ENCODE data around the gene ELFN2.

ELFN2 gene

GRCh38 chr22:37377927-37378326 is 49.4 kb downstream of the ELFN2 start:
- no peak for DNase-seq (ENCODE audit: low read depth)
- TF ChIP-seq, protein P1, sequence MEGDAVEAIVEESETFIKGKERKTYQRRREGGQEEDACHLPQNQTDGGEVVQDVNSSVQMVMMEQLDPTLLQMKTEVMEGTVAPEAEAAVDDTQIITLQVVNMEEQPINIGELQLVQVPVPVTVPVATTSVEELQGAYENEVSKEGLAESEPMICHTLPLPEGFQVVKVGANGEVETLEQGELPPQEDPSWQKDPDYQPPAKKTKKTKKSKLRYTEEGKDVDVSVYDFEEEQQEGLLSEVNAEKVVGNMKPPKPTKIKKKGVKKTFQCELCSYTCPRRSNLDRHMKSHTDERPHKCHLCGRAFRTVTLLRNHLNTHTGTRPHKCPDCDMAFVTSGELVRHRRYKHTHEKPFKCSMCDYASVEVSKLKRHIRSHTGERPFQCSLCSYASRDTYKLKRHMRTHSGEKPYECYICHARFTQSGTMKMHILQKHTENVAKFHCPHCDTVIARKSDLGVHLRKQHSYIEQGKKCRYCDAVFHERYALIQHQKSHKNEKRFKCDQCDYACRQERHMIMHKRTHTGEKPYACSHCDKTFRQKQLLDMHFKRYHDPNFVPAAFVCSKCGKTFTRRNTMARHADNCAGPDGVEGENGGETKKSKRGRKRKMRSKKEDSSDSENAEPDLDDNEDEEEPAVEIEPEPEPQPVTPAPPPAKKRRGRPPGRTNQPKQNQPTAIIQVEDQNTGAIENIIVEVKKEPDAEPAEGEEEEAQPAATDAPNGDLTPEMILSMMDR (conservative IDR thresholded peaks at IDR 0.05; ENCODE audit: low read depth, low read length), result no peak
- H3K4me3 ChIP-seq (ENCODE audit: low read depth, low read length), result no peak overlapping the region

- TF ChIP-seq, protein P1 (conservative IDR thresholded peaks at IDR 0.05; ENCODE audit: low read depth, low read length), result no peak
- H3K4me3 ChIP-seq (ENCODE audit: low read depth, low read length), result no peak overlapping the region
- no peak for DNase-seq (ENCODE audit: low read depth)
Measured at GRCh38 chr22:37377138-37377537, 50.1 kb downstream of the ELFN2 start.

DNA sequence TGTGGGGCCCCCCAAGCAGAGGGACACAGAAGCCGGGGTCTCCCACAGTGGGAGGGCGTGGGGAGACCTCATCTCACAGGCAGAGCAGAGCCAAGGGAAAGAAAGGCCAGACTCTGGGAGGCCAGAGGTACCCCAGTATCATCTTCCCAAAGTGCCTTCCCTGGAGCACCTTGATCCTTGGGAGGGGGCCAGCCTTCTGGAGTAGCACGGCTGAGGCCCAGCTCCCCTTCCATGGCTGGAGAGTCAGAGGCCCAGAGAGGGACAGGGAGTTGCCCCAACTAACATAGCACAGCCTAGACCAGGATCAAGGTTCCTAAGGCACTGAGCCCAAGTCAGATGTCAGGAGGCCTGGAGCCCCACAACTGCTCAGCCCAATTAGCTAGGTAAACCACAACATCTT is 50.6 kb downstream of the ELFN2 start:
- TF ChIP-seq, protein P1 (conservative IDR thresholded peaks at IDR 0.05; ENCODE audit: low read depth, low read length), result no peak
- no peak for DNase-seq (ENCODE audit: low read depth)
- H3K4me3 ChIP-seq (ENCODE audit: low read depth, low read length), result no peak overlapping the region

DNA sequence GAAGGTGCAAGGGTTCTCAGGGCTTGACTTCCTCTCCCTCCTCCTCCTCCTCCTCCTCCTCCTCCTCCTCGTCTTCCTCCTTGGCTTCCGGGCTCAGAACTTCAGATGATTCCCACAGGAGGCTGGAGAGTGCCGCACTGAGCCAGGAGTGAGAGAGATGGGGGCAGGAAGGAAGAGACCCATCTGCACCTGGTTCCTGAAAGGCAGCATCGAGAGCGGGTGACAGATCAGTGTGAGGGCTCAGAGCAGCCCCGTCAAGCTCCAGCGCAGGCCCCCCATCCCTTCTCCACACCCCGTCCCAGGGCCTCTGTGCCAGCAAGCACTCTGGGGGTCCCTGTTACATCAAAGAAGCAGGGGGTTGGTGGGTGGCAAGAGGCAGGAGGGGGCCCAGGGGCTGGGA is 51.5 kb downstream of the ELFN2 start:
- DNase-seq (ENCODE audit: low read depth), result no peak
- no peak overlapping the region for H3K4me3 ChIP-seq (ENCODE audit: low read depth, low read length)
- TF ChIP-seq, protein P1 (conservative IDR thresholded peaks at IDR 0.05; ENCODE audit: low read depth, low read length), result no peak

DNA sequence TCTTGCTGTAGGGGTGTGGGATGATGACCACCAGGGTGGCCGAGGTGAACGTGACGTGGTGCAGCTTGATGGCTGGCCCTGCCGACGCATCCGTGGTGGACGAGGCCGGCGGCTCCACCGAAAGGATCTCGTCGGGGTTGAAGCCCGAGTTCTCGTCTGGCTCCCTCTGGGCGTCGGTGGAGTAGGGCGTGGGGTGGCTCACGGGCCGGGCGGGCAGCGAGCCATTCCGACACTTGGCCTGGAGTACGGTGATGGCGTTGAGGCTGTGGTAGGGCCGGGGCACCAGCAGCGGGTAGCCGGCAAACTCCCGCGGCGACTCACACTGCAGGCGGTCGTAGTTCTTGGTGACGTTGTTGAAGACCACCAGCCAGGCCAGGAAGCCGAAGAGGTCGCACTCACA is 52.7 kb downstream of the ELFN2 start:
- no peak for DNase-seq (ENCODE audit: low read depth)
- TF ChIP-seq, protein P1 (conservative IDR thresholded peaks at IDR 0.05; ENCODE audit: low read depth, low read length), result no peak
- no peak overlapping the region for H3K4me3 ChIP-seq (ENCODE audit: low read depth, low read length)

GRCh38 chr22:37373451-37373850 is 53.8 kb downstream of the ELFN2 start:
- TF ChIP-seq, protein P1 (conservative IDR thresholded peaks at IDR 0.05; ENCODE audit: low read depth, low read length), result no peak
- H3K4me3 ChIP-seq (ENCODE audit: low read depth, low read length), result no peak overlapping the region
- no peak for DNase-seq (ENCODE audit: low read depth)

GRCh38 chr22:37371911-37372310 is 55.4 kb downstream of the ELFN2 start:
- TF ChIP-seq, protein P1 (conservative IDR thresholded peaks at IDR 0.05; ENCODE audit: low read depth, low read length), result no peak
- DNase-seq (ENCODE audit: low read depth), result no peak
- no peak overlapping the region for H3K4me3 ChIP-seq (ENCODE audit: low read depth, low read length)

All from choroid plexus epithelial cell (primary cell).